ENCODE data around the gene TPM1. TPM values are rescaled to one million over a fixed set of nuclear protein-coding genes. Genes with fewer than 3 reads are reported as not detected.
A peak's percentile ranks its signal among the peaks of the same experiment; 100 is the strongest.

TPM1 gene
- total RNA-seq, 2 donors from 2014 or later = 245 to 363 TPM

- Histone ChIP-seq H3K9ac (ENCODE audit: extremely low read depth, low read length, poor library complexity, severe bottlenecking) (no peak overlapping the region), H3K36me3 (ENCODE audit: control insufficient read depth, insufficient read depth, low read length) (peaks cover 62% of the 10 kb centered on the region), H3K9me3 (ENCODE audit: control insufficient read depth, low read length) (no peaks in the 10 kb centered on the region), H3K4me1 (ENCODE audit: control insufficient read depth, insufficient read depth, low read length) (peaks cover 33% of the 10 kb centered on the region), H3K27me3 (ENCODE audit: control insufficient read depth, insufficient read depth, low read length, poor library complexity, severe bottlenecking) (no peaks in the 10 kb centered on the region), H3K27ac (ENCODE audit: low read depth, low read length) (no peak overlapping the region), H3K4me3 (ENCODE audit: low read length) (peak overlapping the region; percentile 19)
- peaks cover 67% of the 10 kb centered on the region for H3K4me1 Mint-ChIP-seq
- peak overlapping the region; percentile 48 for H3K27ac Mint-ChIP-seq
- TF ChIP-seq CTCF (conservative IDR thresholded peaks at IDR 0.05) = no peak
- no peaks in the 10 kb centered on the region for H3K27me3 Mint-ChIP-seq (ENCODE audit: insufficient read depth)
- H3K9me3 Mint-ChIP-seq = no peaks in the 10 kb centered on the region
- DNase-seq = no peak
- H3K4me3 Mint-ChIP-seq = no peak overlapping the region
- peaks cover 20% of the 10 kb centered on the region for H3K36me3 Mint-ChIP-seq (ENCODE audit: low read depth)
- 94 to 98% methylated on average over 9 to 10 of the region's 10 CpGs for WGBS, 2 experiments (ENCODE audit: insufficient coverage in 1 of 2, insufficient read length in 1 of 2)
Measured at GRCh38 chr15:63052077-63052841, 9.7 kb downstream of the TPM1 start.

DNA sequence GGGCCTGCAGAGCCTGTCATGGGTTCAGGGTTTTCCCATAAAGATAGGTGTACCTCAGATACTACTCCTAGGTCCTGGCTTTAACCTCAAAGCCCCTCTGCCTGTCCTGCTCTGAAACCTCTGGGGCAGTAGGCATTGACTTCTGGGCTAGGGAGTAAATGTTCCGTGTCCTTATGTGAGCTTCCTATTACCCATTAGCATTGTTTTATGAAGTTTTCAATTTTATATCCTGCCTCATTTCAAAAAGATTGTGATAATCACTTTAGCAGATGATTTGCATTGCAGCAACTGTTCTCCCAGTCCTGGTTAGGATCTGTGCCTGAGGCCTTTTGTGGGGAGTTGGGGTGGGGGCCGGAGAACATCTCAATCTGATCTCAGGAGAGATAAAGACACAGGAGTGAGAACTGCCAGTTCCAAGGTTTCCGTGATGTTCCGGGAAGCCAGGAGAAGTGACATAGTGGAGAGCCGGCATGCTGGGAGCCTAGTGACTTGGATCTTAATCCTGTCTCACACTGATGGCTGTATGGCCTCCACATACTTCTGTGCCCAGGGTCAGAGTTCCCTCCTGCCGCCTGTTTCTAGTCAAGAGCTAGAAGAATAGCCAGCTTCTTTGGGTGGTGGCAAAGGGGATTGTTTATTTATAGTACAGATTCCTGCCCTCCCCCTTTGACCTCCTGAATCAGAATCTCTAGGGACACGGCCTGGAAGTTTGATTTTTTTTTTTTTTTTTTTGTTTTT, 10.6 kb downstream of the TPM1 start:
- Mint-ChIP-seq H3K36me3 (ENCODE audit: low read depth) (peaks cover 29% of the 10 kb centered on the region), H3K27me3 (ENCODE audit: insufficient read depth) (no peaks in the 10 kb centered on the region), H3K4me1 (peaks cover 60% of the 10 kb centered on the region), H3K27ac (peak overlapping the region; percentile 94), H3K9me3 (no peaks in the 10 kb centered on the region), H3K4me3 (peak overlapping the region; percentile 10)
- Histone ChIP-seq H3K36me3 (ENCODE audit: control insufficient read depth, insufficient read depth, low read length) (peaks cover 71% of the 10 kb centered on the region), H3K27ac (ENCODE audit: low read depth, low read length) (peak overlapping the region; percentile 34), H3K9me3 (ENCODE audit: control insufficient read depth, low read length) (no peaks in the 10 kb centered on the region), H3K4me1 (ENCODE audit: control insufficient read depth, insufficient read depth, low read length) (peaks cover 31% of the 10 kb centered on the region), H3K9ac (ENCODE audit: extremely low read depth, low read length, poor library complexity, severe bottlenecking) (peak overlapping the region; percentile 22), H3K27me3 (ENCODE audit: control insufficient read depth, insufficient read depth, low read length, poor library complexity, severe bottlenecking) (no peaks in the 10 kb centered on the region), H3K4me3 (ENCODE audit: low read length) (peak overlapping the region; percentile 35)
- TF ChIP-seq CTCF (conservative IDR thresholded peaks at IDR 0.05) = no peak
- 60 to 69% methylated on average over 4 to 6 of the region's 7 CpGs for WGBS, 2 experiments (ENCODE audit: insufficient coverage in 1 of 2, insufficient read length in 1 of 2)
- peak; percentile 83 for DNase-seq

GRCh38 chr15:63054281-63054683, 11.7 kb downstream of the TPM1 start:
- DNase-seq = no peak
- WGBS, 2 experiments (ENCODE audit: insufficient coverage in 1 of 2, insufficient read length in 1 of 2) = 89 to 91% methylated on average over 1 to 4 of the region's 4 CpGs
- no peaks in the 10 kb centered on the region for H3K9me3 ChIP-seq (ENCODE audit: control insufficient read depth, low read length)
- Mint-ChIP-seq H3K4me3 (no peak overlapping the region), H3K27me3 (ENCODE audit: insufficient read depth) (no peaks in the 10 kb centered on the region), H3K27ac (no peak overlapping the region), H3K9me3 (no peaks in the 10 kb centered on the region), H3K36me3 (ENCODE audit: low read depth) (peaks cover 38% of the 10 kb centered on the region), H3K4me1 (peaks cover 57% of the 10 kb centered on the region)
- peaks cover 31% of the 10 kb centered on the region for H3K4me1 ChIP-seq (ENCODE audit: control insufficient read depth, insufficient read depth, low read length)
- no peak overlapping the region for H3K9ac ChIP-seq (ENCODE audit: extremely low read depth, low read length, poor library complexity, severe bottlenecking)
- H3K36me3 ChIP-seq (ENCODE audit: control insufficient read depth, insufficient read depth, low read length) = peaks cover 82% of the 10 kb centered on the region
- H3K4me3 ChIP-seq (ENCODE audit: low read length) = peak overlapping the region; percentile 39
- no peak overlapping the region for H3K27ac ChIP-seq (ENCODE audit: low read depth, low read length)
- no peak for TF ChIP-seq CTCF (conservative IDR thresholded peaks at IDR 0.05)
- H3K27me3 ChIP-seq (ENCODE audit: control insufficient read depth, insufficient read depth, low read length, poor library complexity, severe bottlenecking) = no peaks in the 10 kb centered on the region
